ENCODE measurements around the gene BMX.

BMX gene
- long read RNA-seq, donor 1, partial matches to known transcripts = 8 of 13 reads
- long read RNA-seq, donor 1, other reads (novel, unspliced or antisense) = 5 of 13 reads
- long read RNA-seq, donor 2 = 0 reads
- long read RNA-seq, donor 3 = 0 reads
- long read RNA-seq, donor 4 = 0 reads
- long read RNA-seq, donor 5, partial matches to known transcripts = 7 of 12 reads
- long read RNA-seq, donor 5, other reads (novel, unspliced or antisense) = 5 of 12 reads
- long read RNA-seq, donor 6, partial matches to known transcripts = 0 of 9 reads
- long read RNA-seq, donor 6, other reads (novel, unspliced or antisense) = 9 of 9 reads
- long read RNA-seq, donor 7, partial matches to known transcripts = 7 of 7 reads
- long read RNA-seq, donor 7, other reads (novel, unspliced or antisense) = 0 of 7 reads
- long read RNA-seq, donor 8 = 0 reads

- DNase-seq = no peak
Observed at GRCh38 chrX:15500497-15500966, at the start of gene BMX. TSS of gene BMX (plus strand) at chrX:15500807. CDS start at chrX:15508354, 7,547 bp downstream.

DNA sequence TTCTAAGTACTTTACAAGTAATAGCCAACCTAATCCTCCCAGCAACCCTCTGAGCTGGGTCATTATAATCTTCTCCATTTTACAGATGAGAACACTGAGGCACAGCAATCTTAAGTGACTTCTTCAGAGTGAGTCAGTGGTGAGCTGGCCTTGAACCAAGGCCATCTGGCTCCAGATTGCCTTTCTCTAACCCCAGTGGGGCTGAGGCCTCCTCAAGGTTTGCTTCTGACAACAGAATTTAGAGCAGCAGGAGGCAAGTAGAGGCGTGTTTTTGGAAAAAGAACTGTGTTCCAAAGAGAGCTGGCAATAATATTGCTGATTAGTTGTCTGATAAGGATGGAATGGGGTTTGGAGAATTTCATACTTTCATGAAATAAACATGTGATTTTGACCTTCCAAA, 48.7 kb upstream of the BMX start:
- DNase-seq = no peak

- DNase-seq = no peak
Observed at GRCh38 chrX:15464704-15465103, 35.9 kb upstream of the BMX start.

DNA sequence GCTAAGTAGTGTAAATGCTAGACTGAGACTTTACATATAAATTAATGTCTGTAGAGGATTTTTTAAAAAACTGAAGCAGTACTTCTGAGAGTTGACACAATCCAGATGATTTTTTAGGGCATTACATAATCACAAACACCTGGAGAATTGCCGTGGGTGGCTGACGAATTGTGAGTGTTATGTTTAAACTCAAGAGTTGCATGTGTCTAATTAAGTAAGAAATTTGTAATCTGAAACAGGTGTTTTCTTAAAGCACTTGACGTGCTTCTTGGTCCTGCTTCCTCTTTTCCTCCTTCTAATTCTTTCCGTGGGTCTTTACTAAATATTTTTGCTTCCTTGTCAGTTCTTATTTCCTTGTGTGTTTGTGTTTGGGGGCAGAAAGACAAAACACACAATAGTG, 35.3 kb upstream of the BMX start:
- DNase-seq = no peak

DNA sequence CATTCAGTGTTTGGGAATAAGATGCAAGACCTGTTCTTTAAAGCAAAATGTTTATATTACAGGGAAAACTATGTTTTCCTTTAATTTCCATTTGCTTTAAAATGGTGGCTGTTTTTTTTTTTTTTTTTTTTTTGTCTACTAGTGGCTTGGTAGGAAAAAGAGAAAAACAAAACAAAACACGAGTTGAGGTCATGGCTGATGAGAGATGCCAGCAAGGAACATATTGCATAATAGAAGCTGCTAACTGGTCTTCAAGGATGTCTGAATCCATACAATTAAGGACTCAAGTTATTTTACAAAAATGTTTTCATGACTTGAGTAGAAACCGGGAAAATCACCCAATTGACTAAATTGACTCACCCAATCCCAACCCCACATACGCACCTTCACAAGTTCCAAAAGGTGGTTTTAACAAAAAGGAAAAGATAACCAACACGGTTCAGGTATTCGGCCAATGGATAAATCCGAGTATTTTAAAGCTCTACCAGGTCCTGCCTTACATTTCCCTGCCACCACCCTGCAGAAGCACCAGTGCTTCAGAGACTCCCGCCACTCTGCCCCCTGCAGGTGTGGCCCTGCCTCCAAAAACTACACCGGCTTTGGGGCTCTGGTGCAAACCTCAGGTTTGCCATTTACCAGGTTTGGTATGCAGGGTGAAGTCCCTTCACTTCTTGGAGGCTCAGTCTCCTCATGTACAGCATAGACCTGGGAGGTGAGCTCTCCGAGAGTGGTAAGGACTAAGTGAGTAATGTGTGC, 34.5 kb upstream of the BMX start:
- DNase-seq = no peak

GRCh38 chrX:15468036-15468435, 32.6 kb upstream of the BMX start:
- DNase-seq = no peak

DNA sequence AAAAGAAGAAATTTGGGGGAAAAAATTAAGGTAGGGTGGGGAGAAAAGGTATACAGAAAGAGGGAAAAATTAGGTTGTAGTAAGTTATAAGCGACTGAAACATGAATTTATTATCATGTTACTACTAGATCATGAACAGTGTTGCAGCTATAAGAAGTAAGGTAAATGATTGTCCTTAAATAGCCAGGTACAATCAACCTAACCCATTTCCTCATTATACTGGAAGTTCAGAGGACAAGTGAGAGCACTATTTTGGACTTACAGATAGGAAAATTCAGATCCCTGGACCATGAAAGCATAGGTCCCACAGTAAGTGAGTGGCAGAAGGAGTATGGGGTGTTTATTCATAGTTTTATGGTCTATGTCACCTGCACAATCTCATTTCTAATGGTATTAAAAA, 31.0 kb upstream of the BMX start:
- no peak for DNase-seq

GRCh38 chrX:15471028-15471427, 29.6 kb upstream of the BMX start:
- peak; percentile 6 for DNase-seq

GRCh38 chrX:15472531-15472930, 28.1 kb upstream of the BMX start:
- DNase-seq = no peak

DNA sequence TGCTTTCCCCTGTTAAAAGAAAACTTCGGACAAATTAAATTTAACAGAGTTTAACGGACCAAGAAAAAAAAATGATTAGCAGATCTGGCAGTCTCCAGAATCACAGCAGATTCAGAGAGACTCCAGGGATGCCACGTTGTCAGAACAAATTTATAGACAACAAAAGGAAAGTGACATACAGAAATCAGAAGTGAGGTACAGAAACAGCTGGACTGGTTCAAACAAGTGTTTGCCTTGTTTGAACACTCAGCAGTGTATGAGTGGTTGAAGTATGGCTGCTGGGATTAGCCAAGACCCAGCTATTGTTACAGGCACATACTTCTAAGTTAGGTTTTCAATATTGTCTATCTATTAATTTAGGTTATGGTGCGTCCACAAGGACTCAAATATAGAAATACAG, 26.6 kb upstream of the BMX start:
- DNase-seq = no peak

- no peak for DNase-seq
Observed at GRCh38 chrX:15475021-15475420, 25.6 kb upstream of the BMX start.

- DNase-seq = no peak
Observed at GRCh38 chrX:15475486-15475885, 25.1 kb upstream of the BMX start.

DNA sequence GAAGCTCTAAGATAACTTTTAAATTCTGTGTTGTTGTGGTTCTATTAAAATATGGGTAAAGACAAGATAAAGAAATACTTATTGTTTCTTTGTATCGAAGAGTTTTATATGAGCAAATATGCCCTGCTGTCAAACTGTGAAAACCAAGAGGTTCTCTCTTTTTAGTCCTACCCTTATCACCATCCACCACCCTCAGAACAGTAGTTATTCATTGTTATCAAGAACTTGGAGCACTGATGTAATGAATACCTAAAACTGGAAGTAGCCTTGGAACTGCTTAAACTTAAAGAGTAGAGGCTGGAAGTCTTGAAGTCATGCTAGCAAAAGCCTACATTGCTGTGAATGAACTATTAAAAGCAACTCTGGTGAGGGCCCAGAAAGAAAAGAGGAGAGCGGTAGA, 16.7 kb upstream of the BMX start:
- no peak for DNase-seq

GRCh38 chrX:15492469-15492868, 8.1 kb upstream of the BMX start:
- no peak for DNase-seq

GRCh38 chrX:15493118-15493962, 7.3 kb upstream of the BMX start, which contains the start of gene PIR:
TSS of gene PIR (minus strand) at chrX:15493333. CDS start at chrX:15491257, 2,076 bp downstream.
- DNase-seq = peak; percentile 70

GRCh38 chrX:15495801-15496200, 4.8 kb upstream of the BMX start:
- DNase-seq = no peak

GRCh38 chrX:15496824-15497223, 3.8 kb upstream of the BMX start:
- no peak for DNase-seq

DNA sequence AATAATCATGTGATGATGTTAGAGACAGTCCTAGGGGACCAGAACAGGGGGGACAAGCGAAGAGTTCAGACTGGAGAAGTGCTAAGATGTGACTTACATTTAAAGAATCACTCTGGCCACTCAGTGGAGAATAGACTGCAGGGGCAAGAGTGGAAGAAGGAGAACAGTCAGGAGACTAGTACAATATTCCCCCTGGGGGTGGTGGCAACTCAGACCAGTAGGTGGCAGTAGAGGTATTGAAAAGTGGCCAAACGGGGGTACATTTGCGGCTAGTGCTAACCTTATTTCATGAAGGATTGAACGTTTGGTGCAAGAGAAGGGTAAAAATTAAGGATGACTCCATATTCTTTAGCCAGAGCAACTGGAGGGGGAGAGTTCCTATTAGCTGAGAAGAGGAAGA, 2.7 kb upstream of the BMX start:
- DNase-seq = peak; percentile 15

GRCh38 chrX:15498741-15499140, 1.9 kb upstream of the BMX start:
- DNase-seq = no peak

DNA sequence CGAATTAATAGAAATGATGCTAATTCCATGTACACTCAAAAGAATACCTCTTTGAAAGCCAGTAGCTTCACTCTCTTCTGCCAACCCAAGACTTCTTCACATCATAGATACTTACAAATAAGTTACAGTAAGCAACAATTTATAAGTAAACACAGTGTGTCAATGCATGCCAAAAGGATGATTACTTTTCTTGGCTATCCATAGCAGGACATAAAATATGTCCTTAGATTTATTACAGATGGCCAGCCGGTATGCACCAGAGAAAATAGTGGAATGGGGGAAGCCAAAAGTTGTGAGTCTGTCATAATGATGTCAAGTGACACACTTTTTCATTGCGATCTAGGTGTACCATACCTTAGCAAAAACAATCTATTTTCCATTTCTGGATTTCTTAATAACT, 631 bp upstream of the BMX start:
- no peak for DNase-seq

DNA sequence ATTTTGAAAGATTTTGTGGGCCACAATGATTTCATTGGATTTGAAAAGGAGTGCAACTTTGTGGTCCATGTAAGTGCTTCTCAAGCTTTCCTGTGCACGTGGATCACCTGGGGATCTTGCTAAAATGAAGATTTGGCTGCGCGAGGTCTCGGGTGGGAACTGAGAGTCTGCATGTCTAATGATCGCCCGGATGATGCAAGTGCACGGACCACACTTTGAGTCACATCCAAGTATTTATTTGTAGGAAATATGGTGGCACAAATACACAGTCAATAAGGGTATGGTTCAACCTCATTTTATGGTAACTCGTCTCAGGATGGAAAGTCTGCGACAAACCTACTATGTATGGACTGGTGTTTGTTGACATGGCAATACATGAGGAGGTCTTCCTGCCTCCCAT, 899 bp downstream of the BMX start:
- DNase-seq = no peak

GRCh38 chrX:15504661-15505060, 4.1 kb downstream of the BMX start:
- DNase-seq = no peak

DNA sequence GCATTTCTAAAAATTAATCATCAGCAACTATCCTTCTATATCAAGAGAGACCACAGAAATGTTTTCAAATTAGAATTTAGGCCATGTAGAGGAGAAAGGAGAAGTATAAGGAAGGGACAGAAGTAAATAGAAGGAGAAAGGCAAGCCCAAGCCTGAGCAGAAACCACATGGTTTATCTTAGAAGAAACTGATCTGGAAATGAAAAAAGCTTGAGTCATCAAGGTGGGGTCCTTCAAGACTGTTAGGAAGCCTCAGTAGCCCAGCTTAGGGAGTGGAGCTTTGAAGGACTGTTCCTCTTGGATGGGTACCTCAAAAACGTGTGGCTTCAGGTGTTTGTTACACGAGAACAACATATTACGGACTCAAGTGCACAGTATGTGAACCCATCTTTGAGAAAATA, 4.5 kb downstream of the BMX start:
- no peak for DNase-seq
